ENCODE measurements around the gene ANO1. TPM values are rescaled to one million over a fixed set of nuclear protein-coding genes. Genes with fewer than 3 reads are reported as not detected.

ANO1 gene
- total RNA-seq, 3 donors from 2014 or later (not counting 1 experiment from before 2014, with no cell fraction given), result not detected

DNA sequence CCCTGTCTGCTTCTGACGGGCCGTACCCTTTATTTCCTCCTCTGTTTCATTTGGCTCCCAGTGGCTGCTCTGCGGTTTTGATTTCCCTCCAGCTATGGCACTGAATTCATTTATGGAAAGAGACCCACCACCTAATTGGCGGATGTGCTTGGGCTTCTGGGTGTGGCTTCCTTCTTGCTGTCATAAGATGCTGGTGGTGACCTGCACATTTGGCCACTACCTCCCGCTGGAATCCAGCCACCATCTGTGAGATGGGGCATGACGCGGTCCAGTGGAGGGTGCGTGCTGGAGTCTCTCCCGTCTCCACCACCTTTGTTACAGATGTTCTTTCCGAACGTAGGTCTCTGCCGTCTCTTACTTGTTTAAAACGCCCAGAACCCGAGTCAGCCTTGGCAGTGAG, 77.3 kb downstream of the ANO1 start:
- no peaks in the 10 kb centered on the region for H3K9me3 Mint-ChIP-seq
- H3K4me1 ChIP-seq (ENCODE audit: control insufficient read depth, insufficient read depth, low read length), result no peaks in the 10 kb centered on the region
- no peaks in the 10 kb centered on the region for H3K27me3 Mint-ChIP-seq (ENCODE audit: low read depth in 2 of 2)
- no peaks in the 10 kb centered on the region for H3K4me1 Mint-ChIP-seq
- H3K4me3 Mint-ChIP-seq, result no peak overlapping the region
- no peak overlapping the region for H3K27ac Mint-ChIP-seq
- intact Hi-C loops (cut with micrococcal nuclease), result no loop called here
- H3K36me3 ChIP-seq (ENCODE audit: control insufficient read depth, insufficient read depth, low read length), result no peaks in the 10 kb centered on the region
- no peak for TF ChIP-seq CTCF (IDR thresholded peaks at IDR 0.05)
- H3K36me3 Mint-ChIP-seq, result no peaks in the 10 kb centered on the region
- ATAC-seq (no peak), DNase-seq (no peak)
- H3K27ac ChIP-seq (ENCODE audit: low read length), result no peak overlapping the region
- H3K27me3 ChIP-seq (ENCODE audit: control insufficient read depth, insufficient read depth, low read length), result no peaks in the 10 kb centered on the region
- WGBS (ENCODE audit: insufficient coverage), result 87% methylated on average over 14 of the region's 14 CpGs
- H3K4me3 ChIP-seq (ENCODE audit: low read length), result no peak overlapping the region
- no peaks in the 10 kb centered on the region for H3K9me3 ChIP-seq (ENCODE audit: control insufficient read depth, insufficient read depth, low read length)

- DNase-seq, result no peak
- no peaks in the 10 kb centered on the region for H3K9me3 ChIP-seq (ENCODE audit: control insufficient read depth, insufficient read depth, low read length)
- H3K27ac ChIP-seq (ENCODE audit: low read length), result no peak overlapping the region
- intact Hi-C loops (cut with micrococcal nuclease), result no loop called here
- no peaks in the 10 kb centered on the region for H3K4me1 ChIP-seq (ENCODE audit: control insufficient read depth, insufficient read depth, low read length)
- H3K27me3 ChIP-seq (ENCODE audit: control insufficient read depth, insufficient read depth, low read length), result no peaks in the 10 kb centered on the region
- Mint-ChIP-seq H3K27me3 (ENCODE audit: low read depth in 2 of 2) (no peaks in the 10 kb centered on the region), H3K27ac (no peak overlapping the region), H3K9me3 (no peaks in the 10 kb centered on the region), H3K4me3 (no peak overlapping the region), H3K36me3 (no peaks in the 10 kb centered on the region), H3K4me1 (no peaks in the 10 kb centered on the region)
- H3K36me3 ChIP-seq (ENCODE audit: control insufficient read depth, insufficient read depth, low read length), result no peaks in the 10 kb centered on the region
- TF ChIP-seq CTCF (IDR thresholded peaks at IDR 0.05), result no peak
- no peak for ATAC-seq
- 87% methylated on average over 18 of the region's 18 CpGs for WGBS (ENCODE audit: insufficient coverage)
- H3K4me3 ChIP-seq (ENCODE audit: low read length), result no peak overlapping the region
These were observed 78.3 kb downstream of the ANO1 start for GRCh38 chr11:70156291-70157037.

- Histone ChIP-seq H3K9me3 (ENCODE audit: control insufficient read depth, insufficient read depth, low read length) (no peaks in the 10 kb centered on the region), H3K27ac (ENCODE audit: low read length) (no peak overlapping the region), H3K4me3 (ENCODE audit: low read length) (no peak overlapping the region), H3K36me3 (ENCODE audit: control insufficient read depth, insufficient read depth, low read length) (no peaks in the 10 kb centered on the region), H3K4me1 (ENCODE audit: control insufficient read depth, insufficient read depth, low read length) (no peaks in the 10 kb centered on the region), H3K27me3 (ENCODE audit: control insufficient read depth, insufficient read depth, low read length) (no peaks in the 10 kb centered on the region)
- intact Hi-C loops (cut with micrococcal nuclease), result no loop called here
- Mint-ChIP-seq H3K4me1 (no peaks in the 10 kb centered on the region), H3K36me3 (no peaks in the 10 kb centered on the region), H3K27me3 (ENCODE audit: low read depth in 2 of 2) (no peaks in the 10 kb centered on the region), H3K4me3 (no peak overlapping the region), H3K9me3 (no peaks in the 10 kb centered on the region), H3K27ac (no peak overlapping the region)
- 44% methylated on average over 8 of the region's 8 CpGs for WGBS (ENCODE audit: insufficient coverage)
- no peak for TF ChIP-seq CTCF (IDR thresholded peaks at IDR 0.05)
- DNase-seq, result no peak
- ATAC-seq, result no peak
These were observed 80.1 kb downstream of the ANO1 start for GRCh38 chr11:70158201-70158600.
